NB4 (cell line): ENCODE measurements around the gene GALNT17.

Experiments used
- DNase-seq: peaks from one replicate; pipeline ENCODE4 v3.0.0; 2010; ENCODE audit warnings: low read depth
- H3K4me3 ChIP-seq: one replicate; pipeline ENCODE4 v1.5.1; 2011; ENCODE audit warnings: mild to moderate bottlenecking, low read depth, low read length, moderate library complexity
- CTCF ChIP-seq: IDR thresholded peaks from one replicate; pipeline ENCODE4 v1.5.1; 2012; ENCODE audit warnings: low read depth, low read length
- MAX ChIP-seq: IDR thresholded peaks from 2 replicates; pipeline ENCODE4 v1.6.1; 2011; ENCODE audit warnings: low read depth, low read length
- MYC ChIP-seq: IDR thresholded peaks from 2 replicates; pipeline ENCODE4 v1.6.1; 2011; ENCODE audit warnings: low read depth, low read length
- POLR2A ChIP-seq: IDR thresholded peaks from 2 replicates; pipeline ENCODE4 v1.6.1; 2011; ENCODE audit warnings: mild to moderate bottlenecking; ENCODE audit not compliant: insufficient read length; ENCODE audit errors: extremely low read depth

The GALNT17 gene

GRCh38 chr7:71739520-71740173 is 607.7 kb downstream of the GALNT17 start:
- no peak for DNase-seq
- H3K4me3 ChIP-seq = no peak overlapping the region
- TF ChIP-seq MYC (no peak), POLR2A (no peak)

GRCh38 chr7:71740174-71740560 is 608.2 kb downstream of the GALNT17 start:
- no peak for DNase-seq
- no peak for TF ChIP-seq MYC
- H3K4me3 ChIP-seq = no peak overlapping the region

GRCh38 chr7:71746006-71746405 is 614.1 kb downstream of the GALNT17 start:
- TF ChIP-seq POLR2A (no peak), MYC (no peak), MAX (no peak), CTCF (no peak)
- no peak for DNase-seq
- no peak overlapping the region for H3K4me3 ChIP-seq

- DNase-seq = no peak
- H3K4me3 ChIP-seq = no peak overlapping the region
- no peak for TF ChIP-seq MYC
These were observed 618.3 kb downstream of the GALNT17 start for GRCh38 chr7:71750290-71750689.

GRCh38 chr7:71752171-71752935 is 620.4 kb downstream of the GALNT17 start:
- DNase-seq = peak; percentile 72
- no peak overlapping the region for H3K4me3 ChIP-seq
- TF ChIP-seq CTCF (peak; percentile 74), MYC (no peak)

- no peak overlapping the region for H3K4me3 ChIP-seq
- DNase-seq = no peak
- TF ChIP-seq CTCF = no peak
- no peak for TF ChIP-seq POLR2A
- no peak for TF ChIP-seq MAX
- no peak for TF ChIP-seq MYC
These were observed 621.3 kb downstream of the GALNT17 start for GRCh38 chr7:71753236-71753635.

GRCh38 chr7:71753956-71754664 is 622.2 kb downstream of the GALNT17 start:
- DNase-seq = no peak
- no peak for TF ChIP-seq CTCF
- no peak for TF ChIP-seq MAX
- no peak for TF ChIP-seq POLR2A
- TF ChIP-seq MYC = no peak
- no peak overlapping the region for H3K4me3 ChIP-seq
